IPS DF 4.7 (cell line): ENCODE measurements around the gene EMX1.

ENCODE experiments used
- DNase-seq: peaks from one replicate; pipeline ENCODE4 v3.0.0-alpha.2; 2013; ENCODE audit warnings: low spot score; ENCODE audit errors: extremely low read depth

The EMX1 gene

GRCh38 chr2:72917138-72917876, at the start of gene EMX1:
Gene EMX1, plus strand, starts transcription at chr2:72917519. Its CDS starts 334 bp downstream, at chr2:72917853.
- DNase-seq = no peak

- no peak for DNase-seq
These were observed 46.3 kb upstream of the EMX1 start for GRCh38 chr2:72871060-72871459.

- no peak for DNase-seq
These were observed 45.4 kb upstream of the EMX1 start for GRCh38 chr2:72871880-72872279.

- no peak for DNase-seq
These were observed 33.9 kb upstream of the EMX1 start for GRCh38 chr2:72883356-72883962.

- DNase-seq = no peak
These were observed 30.8 kb upstream of the EMX1 start for GRCh38 chr2:72886505-72887031.

- DNase-seq = no peak
These were observed 30.1 kb upstream of the EMX1 start, which contains the start of gene SPR for GRCh38 chr2:72887032-72887739. Gene SPR, plus strand, starts transcription at chr2:72887408. Its CDS starts 25 bp downstream, at chr2:72887433.

GRCh38 chr2:72887740-72888437, 29.4 kb upstream of the EMX1 start:
- no peak for DNase-seq

GRCh38 chr2:72888438-72889202, 28.7 kb upstream of the EMX1 start:
- no peak for DNase-seq

GRCh38 chr2:72889991-72890390, 27.3 kb upstream of the EMX1 start:
- no peak for DNase-seq

- no peak for DNase-seq
These were observed 26.1 kb upstream of the EMX1 start for GRCh38 chr2:72891091-72891818.

- DNase-seq = no peak
These were observed 24.7 kb upstream of the EMX1 start for GRCh38 chr2:72892506-72893173.

GRCh38 chr2:72893594-72894319, 23.6 kb upstream of the EMX1 start:
- no peak for DNase-seq

GRCh38 chr2:72894514-72894913, 22.8 kb upstream of the EMX1 start:
- no peak for DNase-seq

GRCh38 chr2:72895154-72895553, 22.2 kb upstream of the EMX1 start:
- no peak for DNase-seq

- DNase-seq = no peak
These were observed 21.5 kb upstream of the EMX1 start for GRCh38 chr2:72895759-72896281.

GRCh38 chr2:72896446-72896845, 20.9 kb upstream of the EMX1 start:
- no peak for DNase-seq

- DNase-seq = no peak
These were observed 19.3 kb upstream of the EMX1 start for GRCh38 chr2:72897785-72898584.

GRCh38 chr2:72898585-72898906, 18.8 kb upstream of the EMX1 start:
- no peak for DNase-seq
